SK-N-SH treated with all-trans-retinoic acid at 6 μM for 48 hours (cell line): ENCODE measurements around the gene UST.

Source experiments
- ATAC-seq: fragments of 200-7000 bp; cut with Tn5 transposase; 3 replicates; pipeline ENCODE4 v1.9.1; 2020; ENCODE audit warnings: mild to moderate bottlenecking, moderate library complexity
- ARNTL ChIP-seq: fragments of 450-650 bp; formaldehyde crosslinking; IDR thresholded peaks from 2 replicates; pipeline ENCODE4 v1.5.0; 2020; ENCODE audit warnings: low read depth, mild to moderate bottlenecking, moderate library complexity, borderline replicate concordance
- CSDC2 ChIP-seq: fragments of 250-450 bp; sonication (Bioruptor Pico); IDR thresholded peaks from 2 replicates; pipeline ENCODE4 v1.5.0; 2020; ENCODE audit warnings: mild to moderate bottlenecking, moderate library complexity
- CSRNP3 ChIP-seq: fragments of 250-450 bp; sonication (Bioruptor Pico); IDR thresholded peaks from 2 replicates; pipeline ENCODE4 v1.5.1; 2021; ENCODE audit warnings: mild to moderate bottlenecking, moderate library complexity
- ESRRG ChIP-seq: fragments of 250-450 bp; sonication (Bioruptor Pico); IDR thresholded peaks from 2 replicates; pipeline ENCODE4 v1.6.1; 2021; ENCODE audit warnings: mild to moderate bottlenecking
- GLIS3 ChIP-seq: fragments of 250-450 bp; sonication (Bioruptor Pico); IDR thresholded peaks from 2 replicates; pipeline ENCODE4 v1.5.0; 2020; ENCODE audit warnings: mild to moderate bottlenecking, moderate library complexity
- ISL1 ChIP-seq: fragments of 250-450 bp; sonication (Bioruptor Pico); IDR thresholded peaks from 2 replicates; pipeline ENCODE4 v2.1.2; 2022; ENCODE audit warnings: mild to moderate bottlenecking, moderate library complexity
- OSR1 ChIP-seq: fragments of 250-450 bp; sonication (Bioruptor Pico); IDR thresholded peaks from 2 replicates; pipeline ENCODE4 v1.8.0; 2022; ENCODE audit warnings: moderate library complexity, mild to moderate bottlenecking, inconsistent platforms
- PPARA ChIP-seq: fragments of 250-450 bp; sonication (Bioruptor Pico); IDR thresholded peaks from 2 replicates; pipeline ENCODE4 v1.5.0; 2020; ENCODE audit warnings: mild to moderate bottlenecking, borderline replicate concordance
- RARB ChIP-seq: fragments of 250-450 bp; sonication (Bioruptor Pico); IDR thresholded peaks from 2 replicates; pipeline ENCODE4 v1.8.0; 2021; ENCODE audit warnings: mild to moderate bottlenecking, moderate library complexity
- SNAI2 ChIP-seq: fragments of 250-450 bp; sonication (Bioruptor Pico); IDR thresholded peaks from 2 replicates; pipeline ENCODE4 v1.5.0; 2020; ENCODE audit warnings: mild to moderate bottlenecking, moderate library complexity
- TCF4 ChIP-seq: fragments of 250-450 bp; sonication (Bioruptor Pico); IDR thresholded peaks from 2 replicates; pipeline ENCODE4 v1.8.0; 2021; ENCODE audit warnings: mild to moderate bottlenecking, moderate library complexity, borderline replicate concordance
- TOX ChIP-seq: fragments of 250-450 bp; sonication (Bioruptor Pico); IDR thresholded peaks from 2 replicates; pipeline ENCODE4 v1.8.0; 2021; ENCODE audit warnings: mild to moderate bottlenecking, moderate library complexity, borderline replicate concordance
- ZC3H10 ChIP-seq: fragments of 250-450 bp; sonication (Bioruptor Pico); IDR thresholded peaks from 2 replicates; pipeline ENCODE4 v1.5.1; 2021; ENCODE audit warnings: mild to moderate bottlenecking, moderate library complexity
- ZFP3 ChIP-seq: fragments of 250-450 bp; sonication (Bioruptor Pico); IDR thresholded peaks from 2 replicates; pipeline ENCODE4 v1.5.0; 2020; ENCODE audit warnings: mild to moderate bottlenecking, moderate library complexity
- ZNF565 ChIP-seq: fragments of 450-650 bp; formaldehyde crosslinking; conservative IDR thresholded peaks from 2 replicates; pipeline ENCODE4 v1.5.0; 2020; ENCODE audit warnings: low read depth, mild to moderate bottlenecking, moderate library complexity
- ZNF70 ChIP-seq: fragments of 450-650 bp; formaldehyde crosslinking; IDR thresholded peaks from 2 replicates; pipeline ENCODE4 v1.5.0; 2020; ENCODE audit warnings: mild to moderate bottlenecking, moderate library complexity
- TF ChIP-seq, protein P1 (sequence below): fragments of 250-450 bp; sonication (Bioruptor Pico); IDR thresholded peaks from 2 replicates; pipeline ENCODE4 v1.8.0; 2020; ENCODE audit warnings: mild to moderate bottlenecking, moderate library complexity, borderline replicate concordance
- TF ChIP-seq, protein P2 (sequence below): fragments of 250-450 bp; sonication (Bioruptor Pico); IDR thresholded peaks from 2 replicates; pipeline ENCODE4 v1.5.0; 2020; ENCODE audit warnings: mild to moderate bottlenecking, moderate library complexity
- TF ChIP-seq, protein P3 (sequence below): fragments of 250-450 bp; sonication (Bioruptor Pico); IDR thresholded peaks from 2 replicates; pipeline ENCODE4 v1.8.0; 2021; ENCODE audit warnings: low read depth, mild to moderate bottlenecking, moderate library complexity, borderline replicate concordance
- TF ChIP-seq, protein P4 (sequence below): fragments of 250-450 bp; sonication (Bioruptor Pico); IDR thresholded peaks from 2 replicates; pipeline ENCODE4 v1.5.1; 2020; ENCODE audit warnings: low read depth, mild to moderate bottlenecking, moderate library complexity

UST gene

DNA sequence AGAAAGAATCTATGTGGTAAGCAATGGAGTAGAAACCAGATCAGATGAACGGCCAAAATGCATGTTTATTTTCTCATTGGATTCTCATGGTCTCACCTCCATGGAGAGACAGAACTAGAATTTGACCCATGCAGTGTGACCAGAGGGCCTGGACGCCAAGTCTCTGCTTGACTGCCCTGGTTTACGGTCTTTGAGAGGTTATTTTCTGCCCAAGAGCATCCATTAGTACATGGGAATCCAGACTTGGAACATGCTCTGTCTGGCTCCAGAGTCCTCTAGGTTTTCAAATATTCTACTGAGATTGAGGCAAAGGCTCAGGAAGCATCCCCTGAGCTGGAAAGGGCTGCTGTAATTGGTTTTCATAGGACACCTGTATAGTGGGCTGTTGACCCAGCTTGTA, 45.5 kb upstream of the UST start:
- ATAC-seq: peak; percentile 61
- no peak for TF ChIP-seq ZFP3 (CRISPR knock-in tag)
- TF ChIP-seq, protein P1, sequence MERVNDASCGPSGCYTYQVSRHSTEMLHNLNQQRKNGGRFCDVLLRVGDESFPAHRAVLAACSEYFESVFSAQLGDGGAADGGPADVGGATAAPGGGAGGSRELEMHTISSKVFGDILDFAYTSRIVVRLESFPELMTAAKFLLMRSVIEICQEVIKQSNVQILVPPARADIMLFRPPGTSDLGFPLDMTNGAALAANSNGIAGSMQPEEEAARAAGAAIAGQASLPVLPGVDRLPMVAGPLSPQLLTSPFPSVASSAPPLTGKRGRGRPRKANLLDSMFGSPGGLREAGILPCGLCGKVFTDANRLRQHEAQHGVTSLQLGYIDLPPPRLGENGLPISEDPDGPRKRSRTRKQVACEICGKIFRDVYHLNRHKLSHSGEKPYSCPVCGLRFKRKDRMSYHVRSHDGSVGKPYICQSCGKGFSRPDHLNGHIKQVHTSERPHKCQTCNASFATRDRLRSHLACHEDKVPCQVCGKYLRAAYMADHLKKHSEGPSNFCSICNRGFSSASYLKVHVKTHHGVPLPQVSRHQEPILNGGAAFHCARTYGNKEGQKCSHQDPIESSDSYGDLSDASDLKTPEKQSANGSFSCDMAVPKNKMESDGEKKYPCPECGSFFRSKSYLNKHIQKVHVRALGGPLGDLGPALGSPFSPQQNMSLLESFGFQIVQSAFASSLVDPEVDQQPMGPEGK (CRISPR knock-in tag): no peak
- TF ChIP-seq GLIS3 (CRISPR knock-in tag): no peak
- no peak for TF ChIP-seq ESRRG (CRISPR knock-in tag)
- TF ChIP-seq, protein P2, sequence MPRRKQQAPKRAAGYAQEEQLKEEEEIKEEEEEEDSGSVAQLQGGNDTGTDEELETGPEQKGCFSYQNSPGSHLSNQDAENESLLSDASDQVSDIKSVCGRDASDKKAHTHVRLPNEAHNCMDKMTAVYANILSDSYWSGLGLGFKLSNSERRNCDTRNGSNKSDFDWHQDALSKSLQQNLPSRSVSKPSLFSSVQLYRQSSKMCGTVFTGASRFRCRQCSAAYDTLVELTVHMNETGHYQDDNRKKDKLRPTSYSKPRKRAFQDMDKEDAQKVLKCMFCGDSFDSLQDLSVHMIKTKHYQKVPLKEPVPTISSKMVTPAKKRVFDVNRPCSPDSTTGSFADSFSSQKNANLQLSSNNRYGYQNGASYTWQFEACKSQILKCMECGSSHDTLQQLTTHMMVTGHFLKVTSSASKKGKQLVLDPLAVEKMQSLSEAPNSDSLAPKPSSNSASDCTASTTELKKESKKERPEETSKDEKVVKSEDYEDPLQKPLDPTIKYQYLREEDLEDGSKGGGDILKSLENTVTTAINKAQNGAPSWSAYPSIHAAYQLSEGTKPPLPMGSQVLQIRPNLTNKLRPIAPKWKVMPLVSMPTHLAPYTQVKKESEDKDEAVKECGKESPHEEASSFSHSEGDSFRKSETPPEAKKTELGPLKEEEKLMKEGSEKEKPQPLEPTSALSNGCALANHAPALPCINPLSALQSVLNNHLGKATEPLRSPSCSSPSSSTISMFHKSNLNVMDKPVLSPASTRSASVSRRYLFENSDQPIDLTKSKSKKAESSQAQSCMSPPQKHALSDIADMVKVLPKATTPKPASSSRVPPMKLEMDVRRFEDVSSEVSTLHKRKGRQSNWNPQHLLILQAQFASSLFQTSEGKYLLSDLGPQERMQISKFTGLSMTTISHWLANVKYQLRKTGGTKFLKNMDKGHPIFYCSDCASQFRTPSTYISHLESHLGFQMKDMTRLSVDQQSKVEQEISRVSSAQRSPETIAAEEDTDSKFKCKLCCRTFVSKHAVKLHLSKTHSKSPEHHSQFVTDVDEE (CRISPR knock-in tag): no peak
- no peak for TF ChIP-seq CSDC2 (CRISPR knock-in tag)
- no peak for TF ChIP-seq RARB (CRISPR knock-in tag)
- TF ChIP-seq ZNF565: no peak
- no peak for TF ChIP-seq PPARA (CRISPR knock-in tag)

GRCh38 chr6:148703900-148704299, 42.9 kb upstream of the UST start:
- no peak for ATAC-seq
- TF ChIP-seq ESRRG (CRISPR knock-in tag): no peak
- no peak for TF ChIP-seq RARB (CRISPR knock-in tag)
- no peak for TF ChIP-seq OSR1
- TF ChIP-seq SNAI2: no peak
- TF ChIP-seq CSDC2 (CRISPR knock-in tag): no peak
- TF ChIP-seq GLIS3 (CRISPR knock-in tag): no peak
- no peak for TF ChIP-seq ZC3H10 (CRISPR knock-in tag)
- TF ChIP-seq, protein P3, sequence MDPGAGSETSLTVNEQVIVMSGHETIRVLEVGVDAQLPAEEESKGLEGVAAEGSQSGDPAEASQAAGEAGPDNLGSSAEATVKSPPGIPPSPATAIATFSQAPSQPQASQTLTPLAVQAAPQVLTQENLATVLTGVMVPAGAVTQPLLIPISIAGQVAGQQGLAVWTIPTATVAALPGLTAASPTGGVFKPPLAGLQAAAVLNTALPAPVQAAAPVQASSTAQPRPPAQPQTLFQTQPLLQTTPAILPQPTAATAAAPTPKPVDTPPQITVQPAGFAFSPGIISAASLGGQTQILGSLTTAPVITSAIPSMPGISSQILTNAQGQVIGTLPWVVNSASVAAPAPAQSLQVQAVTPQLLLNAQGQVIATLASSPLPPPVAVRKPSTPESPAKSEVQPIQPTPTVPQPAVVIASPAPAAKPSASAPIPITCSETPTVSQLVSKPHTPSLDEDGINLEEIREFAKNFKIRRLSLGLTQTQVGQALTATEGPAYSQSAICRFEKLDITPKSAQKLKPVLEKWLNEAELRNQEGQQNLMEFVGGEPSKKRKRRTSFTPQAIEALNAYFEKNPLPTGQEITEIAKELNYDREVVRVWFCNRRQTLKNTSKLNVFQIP (CRISPR knock-in tag): no peak
- TF ChIP-seq, all 23 proteins: peak for 0

DNA sequence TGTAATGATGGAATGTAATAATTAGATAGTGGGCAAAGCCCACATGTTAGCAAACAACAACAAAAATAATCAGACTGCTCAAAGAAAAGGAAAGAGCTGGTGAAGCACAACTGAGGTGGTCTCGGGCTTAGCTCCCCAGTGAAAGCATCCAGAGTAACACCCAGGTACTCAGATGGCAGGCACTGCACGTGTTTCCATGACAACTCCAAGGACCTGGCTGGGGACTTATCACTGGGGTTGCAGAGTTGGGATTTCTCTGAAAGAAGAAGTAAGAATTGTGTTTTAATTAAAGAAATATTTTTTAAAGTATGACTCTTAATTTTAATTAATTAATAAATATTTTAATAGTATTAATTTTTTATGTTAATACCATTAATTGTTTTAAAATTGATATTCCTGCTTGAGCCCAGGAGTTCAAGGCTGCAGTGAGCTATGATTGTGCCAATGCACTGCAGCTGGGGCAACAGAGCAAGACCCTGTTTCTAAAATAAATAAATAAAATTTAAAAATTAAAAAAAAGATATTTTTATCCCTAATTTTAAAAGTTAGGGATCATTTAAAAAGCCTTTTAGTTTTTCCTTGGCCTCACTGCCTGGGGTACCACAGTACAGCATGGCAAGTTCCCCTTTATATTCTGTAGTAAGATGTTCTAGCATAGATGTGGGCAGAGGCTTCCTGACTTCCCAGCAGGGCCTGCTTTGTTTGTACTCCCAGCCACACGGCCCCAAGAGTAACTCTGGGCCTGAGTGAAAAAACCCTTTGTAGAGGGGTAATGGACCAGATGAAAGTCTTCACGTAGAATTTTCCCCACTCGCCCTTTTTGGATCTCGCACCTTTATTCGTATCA, 42.2 kb upstream of the UST start:
- no peak for ATAC-seq
- TF ChIP-seq, protein P3 (CRISPR knock-in tag): no peak
- no peak for TF ChIP-seq CSRNP3
- TF ChIP-seq, protein P4, sequence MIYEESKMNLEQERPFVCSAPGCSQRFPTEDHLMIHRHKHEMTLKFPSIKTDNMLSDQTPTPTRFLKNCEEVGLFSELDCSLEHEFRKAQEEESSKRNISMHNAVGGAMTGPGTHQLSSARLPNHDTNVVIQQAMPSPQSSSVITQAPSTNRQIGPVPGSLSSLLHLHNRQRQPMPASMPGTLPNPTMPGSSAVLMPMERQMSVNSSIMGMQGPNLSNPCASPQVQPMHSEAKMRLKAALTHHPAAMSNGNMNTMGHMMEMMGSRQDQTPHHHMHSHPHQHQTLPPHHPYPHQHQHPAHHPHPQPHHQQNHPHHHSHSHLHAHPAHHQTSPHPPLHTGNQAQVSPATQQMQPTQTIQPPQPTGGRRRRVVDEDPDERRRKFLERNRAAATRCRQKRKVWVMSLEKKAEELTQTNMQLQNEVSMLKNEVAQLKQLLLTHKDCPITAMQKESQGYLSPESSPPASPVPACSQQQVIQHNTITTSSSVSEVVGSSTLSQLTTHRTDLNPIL: no peak
- TF ChIP-seq OSR1: no peak
- no peak for TF ChIP-seq TOX
- no peak for TF ChIP-seq TCF4 (CRISPR knock-in tag)
- TF ChIP-seq ISL1 (CRISPR knock-in tag): no peak
- no peak for TF ChIP-seq ZNF70
- TF ChIP-seq, protein P2 (CRISPR knock-in tag): no peak
- TF ChIP-seq ESRRG (CRISPR knock-in tag): no peak
- no peak for TF ChIP-seq ARNTL (CRISPR knock-in tag)
- TF ChIP-seq, protein P1 (CRISPR knock-in tag): no peak
- no peak for TF ChIP-seq ZNF565
